ENCODE data around the gene FAM193A. TPM values are rescaled to one million over a fixed set of nuclear protein-coding genes. Genes with fewer than 3 reads are reported as not detected.

FAM193A gene
- total RNA-seq, 1 donor from 2014 or later, result 56.1 TPM

- no peak for DNase-seq
- Mint-ChIP-seq H3K4me1 (ENCODE audit: low read depth, unreplicated experiment) (peaks cover 38% of the 10 kb centered on the region), H3K4me3 (ENCODE audit: unreplicated experiment) (peak overlapping the region; percentile 39), H3K36me3 (ENCODE audit: unreplicated experiment) (peaks cover 4% of the 10 kb centered on the region), H3K9me3 (ENCODE audit: unreplicated experiment) (peaks cover 13% of the 10 kb centered on the region), H3K27me3 (ENCODE audit: unreplicated experiment) (peaks cover 6% of the 10 kb centered on the region), H3K27ac (ENCODE audit: unreplicated experiment) (no peak overlapping the region)
- no peak for TF ChIP-seq CTCF (IDR thresholded peaks at IDR 0.05; ENCODE audit: partially characterized antibody, unreplicated experiment)
Measured at GRCh38 chr4:2621419-2621818, 85.0 kb downstream of the FAM193A start.

GRCh38 chr4:2623442-2623841 is 87.0 kb downstream of the FAM193A start:
- H3K27me3 Mint-ChIP-seq (ENCODE audit: unreplicated experiment), result peaks cover 6% of the 10 kb centered on the region
- peaks cover 4% of the 10 kb centered on the region for H3K36me3 Mint-ChIP-seq (ENCODE audit: unreplicated experiment)
- no peak for DNase-seq
- peak overlapping the region; percentile 52 for H3K27ac Mint-ChIP-seq (ENCODE audit: unreplicated experiment)
- peaks cover 13% of the 10 kb centered on the region for H3K9me3 Mint-ChIP-seq (ENCODE audit: unreplicated experiment)
- peaks cover 40% of the 10 kb centered on the region for H3K4me1 Mint-ChIP-seq (ENCODE audit: low read depth, unreplicated experiment)
- TF ChIP-seq CTCF (IDR thresholded peaks at IDR 0.05; ENCODE audit: partially characterized antibody, unreplicated experiment), result no peak
- no peak overlapping the region for H3K4me3 Mint-ChIP-seq (ENCODE audit: unreplicated experiment)

GRCh38 chr4:2624782-2625530 is 88.5 kb downstream of the FAM193A start:
- no peak for TF ChIP-seq CTCF (IDR thresholded peaks at IDR 0.05; ENCODE audit: partially characterized antibody, unreplicated experiment)
- peaks cover 7% of the 10 kb centered on the region for H3K27me3 Mint-ChIP-seq (ENCODE audit: unreplicated experiment)
- H3K27ac Mint-ChIP-seq (ENCODE audit: unreplicated experiment), result peak overlapping the region; percentile 1
- DNase-seq, result no peak
- H3K4me3 Mint-ChIP-seq (ENCODE audit: unreplicated experiment), result no peak overlapping the region
- peaks cover 11% of the 10 kb centered on the region for H3K9me3 Mint-ChIP-seq (ENCODE audit: unreplicated experiment)
- peaks cover 4% of the 10 kb centered on the region for H3K36me3 Mint-ChIP-seq (ENCODE audit: unreplicated experiment)
- peaks cover 38% of the 10 kb centered on the region for H3K4me1 Mint-ChIP-seq (ENCODE audit: low read depth, unreplicated experiment)

- Mint-ChIP-seq H3K9me3 (ENCODE audit: unreplicated experiment) (peaks cover 14% of the 10 kb centered on the region), H3K36me3 (ENCODE audit: unreplicated experiment) (peaks cover 4% of the 10 kb centered on the region), H3K4me3 (ENCODE audit: unreplicated experiment) (no peak overlapping the region), H3K27ac (ENCODE audit: unreplicated experiment) (no peak overlapping the region), H3K27me3 (ENCODE audit: unreplicated experiment) (peaks cover 10% of the 10 kb centered on the region), H3K4me1 (ENCODE audit: low read depth, unreplicated experiment) (peaks cover 33% of the 10 kb centered on the region)
- DNase-seq, result no peak
- no peak for TF ChIP-seq CTCF (IDR thresholded peaks at IDR 0.05; ENCODE audit: partially characterized antibody, unreplicated experiment)
Measured at GRCh38 chr4:2626231-2626630, 89.8 kb downstream of the FAM193A start.

GRCh38 chr4:2630556-2631273 is 94.3 kb downstream of the FAM193A start:
- Mint-ChIP-seq H3K4me1 (ENCODE audit: low read depth, unreplicated experiment) (peaks cover 18% of the 10 kb centered on the region), H3K36me3 (ENCODE audit: unreplicated experiment) (no peaks in the 10 kb centered on the region), H3K4me3 (ENCODE audit: unreplicated experiment) (no peak overlapping the region), H3K27me3 (ENCODE audit: unreplicated experiment) (peaks cover 9% of the 10 kb centered on the region), H3K9me3 (ENCODE audit: unreplicated experiment) (peaks cover 3% of the 10 kb centered on the region), H3K27ac (ENCODE audit: unreplicated experiment) (peak overlapping the region; percentile 73)
- no peak for TF ChIP-seq CTCF (IDR thresholded peaks at IDR 0.05; ENCODE audit: partially characterized antibody, unreplicated experiment)
- DNase-seq, result no peak
